CMK (cell line): Measurements from ENCODE around the gene FSTL4.

ENCODE experiments used
- DNase-seq: peaks from one replicate; pipeline ENCODE4 v3.0.0-alpha.2; 2010; ENCODE audit warnings: low read depth

The FSTL4 gene

DNA sequence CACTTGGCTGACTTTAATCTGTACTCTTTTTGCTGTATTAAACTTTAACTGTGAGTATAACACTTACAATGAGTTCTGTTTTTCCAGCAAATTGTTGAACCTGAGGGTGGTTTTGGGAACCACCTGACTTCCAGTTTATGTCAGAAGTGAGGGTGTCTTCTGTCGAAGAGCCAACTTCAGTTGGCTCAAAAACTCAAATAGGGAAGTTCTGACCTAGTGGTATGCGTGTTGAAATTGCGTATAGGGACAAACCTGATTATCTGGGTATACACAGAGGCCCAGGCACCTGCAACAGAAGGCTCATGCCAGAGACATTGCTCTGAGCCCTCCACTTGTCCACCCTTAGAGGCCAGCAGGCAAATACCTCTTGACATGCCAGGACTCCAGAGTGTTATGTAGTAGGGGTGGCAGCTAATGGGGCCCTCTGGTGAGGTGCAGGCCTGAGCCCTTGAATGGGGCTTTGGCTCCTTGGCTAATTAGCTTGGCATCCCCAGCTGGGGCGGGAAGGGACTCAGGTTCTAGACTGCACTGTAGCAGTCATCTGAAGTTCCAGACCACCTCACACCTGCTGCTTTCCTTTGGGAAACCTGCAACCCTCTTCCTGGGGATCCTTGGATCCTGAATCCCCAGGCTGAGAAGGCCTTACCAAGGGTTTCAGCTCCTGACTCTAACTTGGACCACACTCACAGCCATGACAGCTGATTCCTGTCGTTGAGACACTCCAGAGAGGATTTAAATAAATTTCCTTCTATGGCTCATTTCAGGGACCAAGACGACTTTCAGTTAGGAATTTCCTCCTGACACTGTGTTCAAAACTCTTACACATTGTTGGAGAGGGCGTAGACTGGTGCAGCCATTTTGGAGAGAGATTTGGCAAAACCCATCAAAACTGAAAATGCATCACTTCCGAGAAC, 370.9 kb downstream of the FSTL4 start:
- DNase-seq = no peak

DNA sequence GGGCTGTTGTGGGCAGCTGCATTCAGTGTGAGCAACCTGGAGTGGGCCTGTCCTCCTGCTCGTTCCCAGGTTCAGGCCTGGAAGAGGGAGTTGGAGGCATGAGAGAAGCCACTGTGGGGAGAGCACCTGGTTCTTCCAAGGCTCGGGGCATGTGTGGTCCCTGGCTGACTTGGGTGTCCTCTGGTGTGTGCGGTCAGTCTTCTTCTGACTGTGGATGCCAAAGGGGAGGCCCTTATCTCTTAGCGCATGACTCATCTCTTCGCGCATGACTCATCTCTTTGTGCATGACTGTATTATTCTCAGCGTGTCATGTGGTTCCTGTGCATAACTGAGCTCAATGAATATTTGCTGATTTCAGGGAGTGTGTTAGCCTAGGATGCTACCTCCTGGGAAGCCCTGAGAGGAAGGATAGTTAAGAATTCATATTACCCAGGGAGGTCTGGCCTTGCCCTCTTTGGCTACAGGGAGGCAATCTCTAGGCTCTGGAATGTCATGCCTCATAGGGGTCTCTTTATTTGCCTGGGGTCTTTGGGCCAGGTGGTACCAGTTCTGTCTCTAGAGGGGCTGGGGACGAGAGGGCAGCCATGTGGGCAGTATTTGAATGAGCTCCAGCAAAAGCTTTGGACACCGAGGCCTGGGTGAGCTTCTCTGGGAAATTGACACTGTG, 371.8 kb downstream of the FSTL4 start:
- DNase-seq = peak; percentile 69

DNA sequence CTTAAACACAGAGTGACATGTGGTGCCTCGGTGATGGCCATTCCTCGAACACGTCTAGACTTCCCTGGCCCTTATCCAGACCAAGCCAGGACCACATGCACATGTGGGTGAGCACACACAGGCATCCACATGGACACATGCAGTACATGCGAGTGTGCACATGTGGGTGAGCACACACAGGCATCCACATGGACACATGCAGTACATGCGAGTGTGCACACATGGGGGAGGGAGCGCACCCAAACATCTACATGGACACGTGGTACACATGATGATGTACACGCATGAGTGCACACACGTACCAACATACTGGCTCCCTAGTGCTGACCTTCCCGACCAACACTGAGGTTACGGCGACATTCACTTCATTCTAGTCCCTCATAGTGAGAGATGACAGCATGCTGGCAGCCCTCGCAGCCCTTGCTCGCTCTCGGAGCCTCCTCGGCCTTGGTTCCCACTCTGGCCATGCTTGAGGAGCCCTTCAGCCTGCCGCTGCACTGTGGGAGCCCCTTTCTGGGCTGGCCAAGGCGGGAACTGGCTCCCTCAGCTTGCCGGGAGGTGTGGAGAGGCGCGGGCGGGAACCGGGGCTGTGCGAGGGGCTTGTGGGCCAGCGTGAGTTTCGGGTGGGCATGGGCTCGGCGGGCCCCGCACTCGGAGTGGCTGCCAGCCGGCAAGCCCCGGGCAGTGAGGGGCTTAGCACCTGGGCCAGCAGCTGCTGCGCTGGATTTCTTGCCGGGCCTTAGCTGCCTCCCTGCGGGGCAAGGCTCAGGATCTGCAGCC, 373.7 kb downstream of the FSTL4 start:
- DNase-seq = no peak

DNA sequence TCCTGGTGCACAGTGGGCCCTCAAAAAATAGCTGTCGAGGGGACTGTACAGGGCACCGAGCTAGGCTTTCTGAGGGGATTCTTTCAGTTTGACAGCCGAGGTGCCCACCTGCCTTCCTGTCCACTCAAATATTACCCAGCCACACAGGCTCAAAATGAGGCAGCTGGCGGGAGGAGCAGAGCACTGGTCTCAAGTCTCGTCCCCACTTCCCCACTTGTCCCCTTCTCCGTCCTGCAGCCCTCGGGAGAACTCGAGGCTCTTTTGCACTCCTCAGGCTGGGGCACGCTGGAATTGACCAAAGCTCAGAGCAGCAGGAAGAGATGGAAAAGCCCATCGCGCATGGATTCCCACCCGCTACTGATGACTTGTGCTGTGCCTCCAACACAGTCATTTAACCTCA, 375.4 kb downstream of the FSTL4 start:
- no peak for DNase-seq

DNA sequence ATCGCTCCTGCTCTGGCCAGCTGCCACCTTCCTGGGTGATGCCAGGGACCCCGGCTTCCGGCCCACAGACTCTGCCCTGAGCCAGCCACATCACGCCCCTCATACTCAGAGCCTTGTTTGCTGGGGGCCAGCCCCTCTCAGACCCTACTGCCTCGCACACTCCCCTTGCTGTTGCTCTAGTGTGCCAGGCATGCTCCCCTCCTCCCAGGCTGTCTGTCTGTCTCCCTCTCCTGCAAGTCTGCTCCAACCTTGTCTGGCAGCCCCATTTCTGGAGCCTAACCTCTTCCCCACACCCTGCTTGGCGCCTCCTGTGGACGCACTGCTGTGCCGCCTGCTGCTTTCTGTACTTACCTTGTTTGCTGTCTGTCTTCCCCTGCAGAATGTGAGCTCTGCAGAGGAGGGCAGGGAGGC, 375.8 kb downstream of the FSTL4 start:
- DNase-seq = no peak

DNA sequence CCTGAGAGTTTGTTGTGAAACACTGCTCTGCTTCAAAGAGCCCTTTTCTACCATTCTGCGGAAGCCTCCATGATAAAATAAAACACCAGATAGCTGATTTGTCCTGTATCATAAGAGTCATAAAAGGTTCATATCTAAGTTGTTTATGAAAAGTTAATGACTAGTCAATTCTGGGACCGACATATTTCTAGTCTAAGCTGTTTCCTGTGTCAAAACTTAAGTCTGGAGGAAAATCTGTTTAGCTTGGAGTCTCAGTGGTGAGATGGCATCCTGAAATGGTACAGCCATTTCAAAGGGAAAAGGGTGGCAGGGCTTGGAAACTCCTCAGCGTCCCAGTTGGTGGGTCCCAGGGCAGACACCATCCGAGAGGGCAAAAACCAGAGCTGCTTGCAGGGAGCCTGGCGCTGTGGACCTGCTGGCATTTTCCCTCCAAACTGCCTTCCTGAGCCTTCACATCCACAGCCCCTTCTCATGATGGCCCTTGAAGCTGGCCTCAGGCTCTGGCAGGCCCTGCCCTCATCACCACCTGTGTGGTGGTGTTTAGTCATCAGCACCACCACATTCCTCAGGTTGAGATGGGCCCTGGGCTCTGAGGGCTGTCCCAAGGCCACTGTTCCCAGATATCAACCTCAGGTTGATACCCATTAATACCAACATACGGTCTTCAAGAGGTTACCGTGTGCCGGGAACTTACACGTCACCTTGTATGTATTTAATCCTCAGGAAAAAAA, 376.5 kb downstream of the FSTL4 start:
- DNase-seq = no peak

DNA sequence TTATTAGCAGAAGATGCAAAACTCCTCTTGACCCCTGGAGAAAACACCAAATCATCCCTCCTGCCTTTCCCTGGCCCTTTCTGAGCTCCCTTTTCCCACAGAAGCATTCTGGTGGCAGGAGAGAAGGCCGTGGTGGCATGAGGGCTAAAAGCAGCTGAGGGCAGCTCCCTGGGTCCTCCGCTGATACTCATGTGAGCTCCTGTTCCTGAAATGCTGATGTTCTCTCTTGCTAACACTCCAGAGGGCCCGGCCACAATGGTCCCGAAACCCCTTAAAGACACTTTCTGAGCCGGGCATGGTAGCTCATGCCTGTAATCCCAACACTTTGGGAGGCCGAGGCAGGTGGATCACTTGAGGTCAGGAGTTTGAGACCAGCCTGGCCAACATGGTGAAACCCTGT, 377.4 kb downstream of the FSTL4 start:
- no peak for DNase-seq

DNA sequence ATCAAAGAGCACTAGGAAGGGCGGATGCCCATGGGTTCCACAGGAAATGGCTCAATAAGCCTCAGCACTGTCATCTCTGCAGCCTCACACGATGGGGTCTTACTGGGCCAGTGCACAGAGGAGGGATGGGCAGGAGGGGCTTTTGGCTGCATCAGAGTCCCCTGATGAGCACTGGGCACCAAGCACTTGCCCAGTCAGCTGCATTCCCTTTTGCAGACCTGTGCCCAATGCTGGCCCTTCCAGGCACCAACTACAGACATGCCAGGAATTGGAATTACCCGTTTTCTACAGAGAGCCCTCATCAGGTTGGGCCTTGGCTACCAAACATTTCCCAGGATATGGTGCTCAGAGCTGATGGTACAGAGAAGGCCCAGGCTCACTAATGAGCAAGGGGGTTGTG, 378.1 kb downstream of the FSTL4 start:
- DNase-seq = no peak

DNA sequence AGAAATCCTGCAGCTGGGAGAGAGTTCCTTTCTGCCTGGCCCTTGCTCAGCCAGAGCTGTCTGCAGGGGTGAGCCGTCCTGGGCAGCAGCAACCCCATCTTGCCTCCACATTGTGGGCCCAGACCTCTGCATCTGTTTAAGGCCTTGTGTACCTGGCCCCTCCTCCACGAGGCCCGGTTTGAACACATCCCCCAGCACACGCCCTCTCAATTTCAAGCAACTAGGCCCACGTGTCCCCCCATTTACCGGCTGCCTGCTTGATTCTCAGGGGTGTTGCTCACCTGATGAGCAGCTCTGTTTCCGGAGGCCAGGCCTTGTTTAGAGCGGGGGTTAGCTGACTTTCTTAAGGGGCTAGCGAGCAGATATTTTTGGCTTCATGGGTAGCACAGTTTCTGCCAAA, 378.7 kb downstream of the FSTL4 start:
- no peak for DNase-seq

DNA sequence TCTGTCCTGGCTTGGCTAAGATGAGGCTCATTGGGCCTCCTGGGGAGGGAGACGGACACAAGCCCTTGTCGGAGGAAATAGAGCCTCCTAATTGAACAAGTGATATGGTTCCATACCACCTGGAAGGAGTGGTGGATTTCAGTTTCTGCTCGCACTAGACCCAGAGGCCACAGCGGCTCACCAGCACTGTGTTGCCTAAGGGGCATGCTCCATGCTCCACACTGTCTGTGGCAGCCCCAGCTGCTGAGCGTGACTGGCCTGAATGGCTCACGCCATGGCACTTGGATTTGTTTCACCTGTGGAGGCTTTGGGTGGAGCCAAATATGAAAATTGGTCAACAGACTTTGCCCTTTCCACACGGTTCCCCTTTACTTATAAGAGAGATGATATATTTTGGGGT, 379.4 kb downstream of the FSTL4 start:
- DNase-seq = no peak

DNA sequence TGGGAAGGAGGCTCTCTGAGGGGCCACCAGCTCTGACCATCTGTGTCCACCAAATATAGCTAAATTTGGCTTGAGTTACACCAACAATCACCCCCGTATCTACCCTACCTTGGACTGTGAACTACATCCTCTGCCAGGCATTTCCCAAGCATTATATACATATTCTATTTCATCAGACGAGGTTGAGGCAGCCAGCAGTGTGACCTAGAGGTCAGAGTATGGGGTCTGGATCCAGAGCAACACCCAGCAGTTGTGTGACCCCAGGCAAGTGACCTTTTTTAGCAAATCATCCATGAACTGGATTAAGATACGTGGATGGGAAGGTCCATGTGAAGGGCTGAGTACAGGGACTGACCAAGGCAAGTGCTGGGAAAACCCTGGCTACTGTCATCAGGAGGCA, 379.9 kb downstream of the FSTL4 start:
- DNase-seq = no peak

DNA sequence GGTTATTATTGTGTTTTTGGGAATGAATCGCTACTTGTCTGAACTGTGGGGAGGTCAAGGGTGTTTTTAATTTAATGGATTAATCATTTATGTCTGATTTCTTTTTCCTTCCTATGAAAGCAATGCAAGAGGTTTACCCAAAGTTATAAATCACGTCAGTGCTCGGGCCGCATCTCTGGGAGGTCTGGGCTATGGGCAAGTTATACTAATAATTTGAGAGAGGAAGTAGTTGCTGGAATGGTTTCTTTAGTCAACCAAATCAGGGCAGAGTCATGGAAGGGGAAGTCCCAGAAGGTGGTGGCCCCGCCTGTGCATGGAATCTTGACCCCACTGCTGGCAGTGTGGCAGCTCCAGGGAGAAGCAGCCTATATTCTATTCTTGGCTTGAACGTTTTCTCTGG, 380.3 kb downstream of the FSTL4 start:
- no peak for DNase-seq

DNA sequence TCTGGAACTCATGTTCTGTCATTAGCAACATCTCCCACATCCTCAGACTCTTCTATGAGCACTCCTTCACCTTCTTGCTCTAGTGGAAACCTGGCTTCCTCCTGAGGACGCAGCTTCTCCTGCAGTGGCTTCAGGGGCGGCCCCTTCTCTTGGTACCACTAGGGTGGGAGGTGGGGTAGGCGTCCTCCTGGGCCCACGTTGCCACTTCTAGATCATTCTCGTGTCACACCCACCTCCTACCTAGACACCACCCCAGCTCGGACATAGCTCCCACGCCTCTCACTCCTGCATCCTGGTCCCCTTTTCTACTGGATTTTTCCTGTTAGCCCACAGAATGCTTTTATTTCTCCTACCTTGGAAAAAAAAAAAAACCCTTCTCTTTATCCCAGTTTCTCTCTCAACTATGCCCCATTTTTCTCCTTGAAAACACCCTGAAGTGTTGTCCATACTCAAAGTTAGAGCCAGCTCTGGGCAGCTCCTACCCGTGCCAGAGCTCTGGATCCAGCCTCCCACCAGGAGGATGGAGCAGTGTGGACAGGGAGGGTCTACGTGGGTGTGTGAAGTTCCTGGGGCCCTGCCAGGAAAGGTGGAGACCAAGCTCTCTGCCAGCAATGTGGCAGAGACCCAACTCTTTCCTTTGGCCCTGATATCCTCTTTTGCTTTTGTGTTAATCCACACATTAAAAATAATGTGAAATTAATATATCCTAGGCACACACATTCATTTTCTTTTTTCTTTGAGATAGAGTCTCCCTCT, 381.3 kb downstream of the FSTL4 start:
- no peak for DNase-seq

DNA sequence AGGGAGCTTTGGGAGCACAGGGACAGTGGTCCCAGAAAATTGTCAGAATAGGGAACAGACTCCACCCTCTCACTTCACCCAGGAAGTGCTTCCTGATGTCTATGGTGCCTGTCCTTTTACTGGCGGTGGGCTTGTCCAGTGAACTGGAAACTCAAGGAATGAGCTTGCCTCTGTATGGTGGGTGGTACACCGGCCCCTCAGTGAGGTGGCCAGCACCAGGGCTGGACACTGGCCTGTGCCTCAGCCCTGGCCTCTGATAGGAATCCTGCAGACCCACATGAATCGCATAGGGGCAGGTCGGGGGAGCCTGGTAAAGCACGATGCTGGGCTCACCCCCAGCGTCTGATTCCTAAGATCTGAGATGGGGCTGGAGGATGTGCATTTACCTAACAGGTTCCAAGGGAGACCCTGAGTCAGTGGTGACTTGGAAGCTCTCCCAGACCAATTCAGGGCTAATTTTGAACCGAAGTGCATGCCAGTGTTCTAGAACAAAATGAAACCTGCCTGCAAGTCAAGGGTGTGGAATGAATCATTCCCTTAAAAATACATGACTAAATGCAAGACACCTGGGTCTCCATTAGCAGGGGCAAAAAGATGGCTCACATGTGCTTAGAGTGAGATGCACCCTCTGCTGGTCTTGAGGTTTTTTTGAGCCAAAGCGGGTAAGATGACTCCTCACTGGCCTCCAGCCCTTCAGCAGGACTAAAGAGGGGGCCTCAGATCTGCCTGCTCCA, 382.2 kb downstream of the FSTL4 start:
- DNase-seq = no peak

DNA sequence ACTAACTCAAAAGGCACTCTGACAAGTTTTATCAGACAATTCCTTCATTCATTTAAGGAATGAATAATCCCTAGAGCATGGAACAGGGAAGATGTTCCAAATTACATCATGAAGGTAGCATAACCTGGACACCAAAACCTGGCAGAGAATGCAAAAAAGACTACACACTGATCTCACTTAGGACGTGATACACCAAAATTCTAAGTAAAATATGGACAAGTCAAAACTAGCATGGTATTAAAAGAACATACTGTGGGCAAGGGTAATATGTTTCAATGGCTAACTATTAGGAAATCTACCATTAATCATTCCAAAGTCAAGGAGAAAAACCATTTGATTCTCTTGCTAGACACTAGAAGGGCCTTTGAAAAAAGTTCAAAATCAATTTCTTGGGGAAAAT, 384.0 kb downstream of the FSTL4 start:
- no peak for DNase-seq

DNA sequence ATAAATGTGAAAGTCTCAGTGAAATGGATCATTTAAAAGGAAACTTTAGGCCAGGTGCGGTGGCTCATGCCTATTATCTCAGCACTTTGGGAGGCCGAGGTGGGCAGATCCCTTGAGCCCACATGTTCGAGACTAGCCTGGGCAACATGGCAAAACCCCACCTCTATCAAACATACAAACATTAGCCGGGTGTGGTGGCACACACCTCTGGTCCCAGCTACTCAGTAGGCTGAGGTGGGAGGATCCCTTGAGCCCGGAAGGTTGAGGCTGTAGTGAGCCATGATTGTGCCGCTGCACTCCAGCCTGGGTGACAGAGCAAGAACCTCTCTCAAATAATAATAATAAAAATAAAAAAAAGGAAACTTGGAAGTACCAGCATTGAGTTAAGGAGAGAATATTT, 384.4 kb downstream of the FSTL4 start:
- no peak for DNase-seq

DNA sequence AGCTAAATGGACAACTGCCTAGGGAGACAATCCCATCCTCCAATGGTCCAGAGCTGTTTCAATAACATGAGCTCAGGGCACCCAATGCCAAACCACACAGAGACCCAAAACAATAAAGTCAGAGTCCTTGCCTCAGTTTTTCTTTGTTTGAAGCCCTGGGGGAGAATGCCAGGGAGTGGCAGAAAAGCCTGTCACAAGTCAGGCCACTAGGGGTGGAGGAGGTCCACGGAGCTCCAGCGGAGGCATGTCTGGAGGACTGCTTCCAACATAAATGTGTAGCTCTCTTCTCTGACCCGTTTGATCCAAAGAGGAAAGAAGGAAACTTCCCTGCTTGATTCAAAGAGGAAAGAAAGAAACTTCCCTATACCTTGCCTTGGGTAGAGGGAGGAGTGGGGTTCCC, 385.3 kb downstream of the FSTL4 start:
- no peak for DNase-seq

DNA sequence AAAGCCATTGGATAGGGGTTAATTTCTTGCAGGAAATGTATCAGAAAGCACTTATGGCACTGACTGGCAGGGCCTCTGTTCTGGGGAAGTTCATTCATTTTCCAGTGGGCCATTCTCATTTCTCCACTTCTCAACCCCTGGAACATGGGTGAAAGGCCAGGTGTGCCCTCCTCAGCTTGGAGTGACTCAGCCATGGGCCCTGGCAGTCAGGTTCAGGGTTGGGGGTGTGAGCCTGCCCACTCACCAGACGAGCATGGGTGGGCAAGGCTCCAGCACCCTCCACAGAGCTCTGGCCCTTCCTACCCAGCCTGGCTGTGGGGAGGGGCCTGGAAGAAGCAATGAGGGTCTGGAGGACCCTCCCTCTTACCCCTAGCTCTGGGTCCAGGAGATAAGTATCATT, 386.2 kb downstream of the FSTL4 start:
- DNase-seq = no peak

DNA sequence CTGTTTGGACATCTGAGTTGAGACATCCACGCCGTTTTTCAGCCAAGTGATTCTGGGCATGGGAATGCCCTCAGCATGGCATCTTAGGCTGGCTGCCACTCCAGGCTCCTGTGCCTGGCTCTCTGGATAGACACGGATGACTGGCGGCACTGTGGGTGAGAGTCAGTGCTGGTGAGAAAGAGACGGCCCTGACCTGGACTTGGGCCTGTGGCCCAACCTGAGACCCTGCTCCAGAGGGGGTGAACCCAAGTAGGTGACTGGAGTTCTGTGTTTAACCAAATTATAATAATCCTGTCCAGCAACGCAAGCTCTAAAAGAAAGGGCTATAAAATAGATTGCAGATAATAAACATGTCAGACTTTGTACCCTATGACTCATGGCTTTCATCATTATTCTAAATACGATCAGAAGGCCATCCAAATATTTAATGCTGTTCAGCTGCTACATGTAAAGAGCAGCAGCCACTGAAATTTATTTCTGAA, 386.6 kb downstream of the FSTL4 start:
- DNase-seq = no peak

DNA sequence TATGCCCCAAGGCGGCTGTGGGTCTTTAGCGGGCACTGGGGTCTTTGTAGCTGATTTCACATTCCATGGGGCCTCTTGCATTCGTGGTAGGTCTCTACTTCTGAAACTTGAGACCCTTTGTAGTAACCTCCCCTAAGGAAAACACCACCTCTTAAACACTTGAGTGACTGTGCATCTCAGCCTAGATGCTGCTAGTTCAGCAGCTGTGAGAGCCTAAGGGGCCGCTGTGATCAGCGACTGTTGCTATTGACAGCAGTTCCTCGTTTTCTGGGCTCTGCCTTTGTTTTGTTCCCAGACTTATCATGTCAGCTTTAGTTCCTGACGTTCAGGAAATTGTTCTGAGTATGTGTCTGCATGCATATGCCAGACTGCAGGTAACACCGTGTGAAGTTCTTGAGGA, 389.4 kb downstream of the FSTL4 start:
- no peak for DNase-seq

DNA sequence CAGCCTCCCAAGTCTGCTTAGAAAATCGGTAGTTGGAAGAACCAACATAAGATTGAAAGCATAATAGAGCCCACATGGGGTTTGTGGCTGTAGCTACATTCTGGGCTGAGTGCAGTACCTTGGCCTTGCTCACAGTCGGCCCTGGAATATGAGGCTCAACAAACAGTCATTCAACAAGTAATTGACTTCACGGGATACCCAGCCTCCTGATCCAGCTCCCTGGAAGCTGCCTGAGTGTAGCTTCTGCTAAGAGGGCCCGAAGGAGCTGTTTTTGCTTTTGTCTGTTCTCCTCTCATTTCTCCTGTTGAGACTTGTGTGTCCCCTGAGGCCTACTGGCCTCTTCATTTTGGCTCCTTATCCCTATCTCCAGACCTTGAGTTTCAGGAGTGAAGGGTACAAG, 389.8 kb downstream of the FSTL4 start:
- DNase-seq = no peak
